GM19043 (cell line): Measurements from ENCODE around the gene PARP15.
"Not testable (repeated sequence)": the region's sequence is repeated elsewhere in the genome, so short reads cannot be mapped to it uniquely, and the experiment has no call there.

Experiments
- ATAC-seq: cut with Tn5 transposase; IDR thresholded peaks from one replicate; pipeline ENCODE4 v1.9.1; 2021; ENCODE audit warnings: low read depth; ENCODE audit not compliant: unreplicated experiment

Gene PARP15

DNA sequence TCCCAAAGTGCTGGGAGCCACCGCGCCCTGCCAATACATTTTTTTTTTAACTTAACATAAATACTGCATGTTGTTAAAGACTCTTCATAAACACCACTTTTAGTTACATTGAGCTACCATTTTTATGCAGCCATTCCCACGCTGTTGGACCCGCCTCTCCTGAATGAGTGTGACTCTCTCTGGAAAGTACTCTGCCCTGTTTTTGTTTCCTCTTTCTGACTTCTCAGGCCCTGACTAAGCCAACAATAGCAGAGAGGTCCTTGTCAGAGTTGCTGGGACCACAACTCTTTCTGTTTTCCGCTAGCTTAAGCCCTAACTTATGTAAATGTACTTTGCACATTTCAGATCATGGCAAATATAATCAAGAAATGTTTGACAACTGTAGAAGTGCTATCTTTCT lies 35.2 kb downstream of the PARP15 start:
- ATAC-seq = no peak

DNA sequence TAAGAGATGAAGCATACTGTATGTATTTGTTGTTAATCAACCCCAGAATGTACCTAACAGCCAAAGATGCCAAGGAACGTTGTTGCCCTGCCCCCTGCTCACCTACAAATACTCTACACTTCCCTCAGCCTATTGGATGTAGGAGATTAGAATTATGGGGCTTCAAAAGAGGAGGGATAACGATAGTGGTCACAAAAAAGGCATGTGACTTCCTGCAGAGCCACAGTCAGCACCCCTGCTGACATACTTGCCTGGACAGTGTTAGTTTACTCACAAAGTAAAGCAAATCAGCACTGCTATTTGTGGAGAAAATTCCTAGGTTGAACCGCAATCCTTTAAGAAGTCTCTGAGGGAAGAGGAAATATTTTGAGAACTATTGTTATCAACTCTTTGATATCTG lies 37.9 kb downstream of the PARP15 start:
- ATAC-seq = no peak

GRCh38 chr3:122618614-122619013 lies 41.2 kb downstream of the PARP15 start:
- ATAC-seq = no peak

DNA sequence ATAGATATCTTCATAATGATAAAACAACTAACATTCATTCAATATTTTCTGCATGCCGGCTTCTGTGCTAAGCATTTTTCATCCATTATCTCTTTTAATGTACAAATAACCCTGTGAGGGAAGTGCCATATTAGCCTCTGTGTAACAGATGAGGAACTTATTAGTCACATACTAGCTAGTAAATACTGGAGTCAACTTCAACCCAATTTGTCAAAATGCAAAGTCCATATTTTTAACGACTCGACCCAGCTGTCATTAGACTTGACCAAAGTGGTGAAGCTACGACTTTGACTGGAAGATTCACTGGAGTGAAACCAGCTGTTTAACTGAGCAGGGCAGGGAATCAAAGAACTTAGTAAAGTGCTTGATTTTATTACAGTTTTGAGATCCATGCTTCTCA lies 41.6 kb downstream of the PARP15 start:
- no peak for ATAC-seq

GRCh38 chr3:122620399-122620798 lies 42.9 kb downstream of the PARP15 start:
- no peak for ATAC-seq

GRCh38 chr3:122621112-122621511 lies 43.7 kb downstream of the PARP15 start:
- ATAC-seq = no peak

DNA sequence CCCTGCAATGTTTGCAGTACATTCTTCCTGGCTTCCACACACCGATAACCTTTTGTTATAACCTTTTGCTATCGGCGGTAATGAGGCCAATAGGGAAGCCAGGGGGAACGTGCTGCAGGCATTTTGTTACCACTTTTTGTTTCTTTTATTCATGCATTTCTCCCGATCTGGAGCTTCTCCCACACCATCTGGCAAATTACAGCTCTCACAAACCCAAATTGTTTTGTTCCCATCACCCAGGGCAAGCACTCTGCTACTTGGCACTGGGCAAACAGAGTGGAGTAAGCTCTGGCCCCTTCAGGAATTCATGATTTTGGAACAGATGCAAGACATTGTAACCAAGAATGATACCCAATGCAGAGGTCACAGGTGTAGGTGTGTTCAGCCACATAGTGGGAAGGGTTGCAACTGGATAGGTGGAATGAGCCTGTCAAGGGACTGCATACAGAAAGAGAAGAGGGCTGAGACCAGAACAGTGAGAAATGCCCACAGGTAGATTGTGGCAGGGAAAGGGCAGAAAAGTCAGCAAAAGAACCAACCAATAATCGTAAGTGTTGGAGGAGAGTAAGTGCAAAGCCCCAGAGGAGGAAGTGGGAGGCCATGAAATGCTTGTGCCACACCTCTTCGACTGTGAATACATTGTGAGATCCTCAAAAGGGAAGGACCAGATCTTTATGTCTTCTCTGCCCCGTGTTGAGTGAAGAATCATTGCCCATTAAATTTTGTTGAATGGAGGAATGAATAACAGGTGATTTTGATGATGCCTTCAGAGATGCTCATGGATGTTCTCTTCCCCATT lies 45.8 kb downstream of the PARP15 start:
- no peak for ATAC-seq

GRCh38 chr3:122626515-122627180 lies 49.2 kb downstream of the PARP15 start:
- no peak for ATAC-seq

GRCh38 chr3:122627301-122627700 lies 49.9 kb downstream of the PARP15 start:
- ATAC-seq = no peak

DNA sequence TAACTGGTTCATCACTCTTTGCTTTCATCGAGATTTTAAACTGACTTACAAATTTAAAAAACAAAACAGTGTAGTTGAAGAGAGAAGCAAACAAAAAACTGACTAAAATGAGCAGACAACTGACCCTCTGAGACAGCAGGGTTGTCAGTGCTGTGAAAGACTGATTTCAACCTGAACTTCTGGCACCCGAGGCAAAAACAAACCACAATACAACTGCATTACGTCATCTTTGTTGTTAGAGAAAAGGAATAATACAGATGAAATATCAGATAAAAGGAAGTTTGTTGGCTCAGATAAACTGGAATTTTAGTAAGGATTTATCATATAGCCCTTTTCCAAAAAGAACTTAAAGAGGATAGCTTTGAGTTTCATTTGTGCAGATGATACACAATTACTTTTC lies 51.1 kb downstream of the PARP15 start:
- ATAC-seq = no peak

- no peak for ATAC-seq
These were observed 52.3 kb downstream of the PARP15 start for GRCh38 chr3:122629763-122630162.

DNA sequence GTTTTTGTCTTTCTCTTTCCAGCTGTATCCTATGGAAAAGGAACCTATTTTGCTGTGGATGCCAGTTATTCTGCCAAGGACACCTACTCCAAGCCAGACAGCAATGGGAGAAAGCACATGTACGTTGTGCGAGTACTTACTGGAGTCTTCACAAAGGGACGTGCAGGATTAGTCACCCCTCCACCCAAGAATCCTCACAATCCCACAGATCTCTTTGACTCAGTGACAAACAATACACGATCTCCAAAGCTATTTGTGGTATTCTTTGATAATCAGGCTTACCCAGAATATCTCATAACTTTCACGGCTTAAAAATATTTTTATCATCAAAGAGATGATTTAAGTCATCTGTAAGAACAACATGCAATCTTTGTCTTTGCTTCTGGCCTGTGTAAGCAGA lies 58.3 kb downstream of the PARP15 start:
- ATAC-seq = no peak

DNA sequence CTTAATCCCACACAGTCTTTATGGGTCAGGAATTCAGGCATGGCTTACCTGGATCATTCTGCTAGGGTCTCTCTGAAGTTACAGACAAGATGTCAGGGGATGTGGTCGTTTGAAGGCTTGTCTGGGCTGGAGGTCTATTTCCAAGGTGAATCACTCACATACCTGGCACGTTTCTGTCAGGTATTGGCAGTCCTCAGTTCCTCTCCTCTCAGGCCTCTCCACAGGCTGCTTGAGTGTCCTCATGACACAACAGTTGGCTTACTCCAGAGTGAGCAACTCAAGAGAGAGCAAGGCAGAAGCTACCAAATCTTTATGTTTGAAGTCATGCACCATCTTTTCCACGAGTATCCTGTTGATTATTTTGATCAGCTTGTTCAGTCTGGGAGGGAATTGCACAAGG lies 59.2 kb downstream of the PARP15 start:
- no peak for ATAC-seq

DNA sequence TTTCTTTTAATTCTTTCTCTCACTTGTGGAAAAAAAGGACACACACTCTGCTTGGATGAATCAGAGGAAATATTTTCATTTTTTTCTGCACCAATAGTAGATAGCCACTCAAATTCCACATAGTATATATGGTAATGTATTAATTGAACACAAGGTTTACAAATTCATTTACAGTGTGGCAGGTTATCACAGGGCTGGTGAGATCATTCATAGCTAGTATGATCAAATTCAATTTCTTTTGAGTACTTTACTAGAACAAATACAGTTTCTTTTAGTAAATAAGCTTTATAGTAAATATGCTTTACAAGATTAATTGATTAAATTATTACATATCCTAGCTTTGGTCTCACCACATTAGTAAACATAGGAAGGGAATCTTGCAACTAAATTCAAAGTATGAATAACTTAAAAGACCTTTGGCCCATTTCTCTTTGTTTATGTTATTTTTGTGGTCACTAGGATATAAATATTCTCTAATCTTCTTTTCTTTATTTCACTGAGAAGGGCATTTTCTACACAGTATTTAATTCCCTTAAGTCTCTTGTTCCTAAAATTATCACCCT lies 63.1 kb downstream of the PARP15 start:
- no peak for ATAC-seq

DNA sequence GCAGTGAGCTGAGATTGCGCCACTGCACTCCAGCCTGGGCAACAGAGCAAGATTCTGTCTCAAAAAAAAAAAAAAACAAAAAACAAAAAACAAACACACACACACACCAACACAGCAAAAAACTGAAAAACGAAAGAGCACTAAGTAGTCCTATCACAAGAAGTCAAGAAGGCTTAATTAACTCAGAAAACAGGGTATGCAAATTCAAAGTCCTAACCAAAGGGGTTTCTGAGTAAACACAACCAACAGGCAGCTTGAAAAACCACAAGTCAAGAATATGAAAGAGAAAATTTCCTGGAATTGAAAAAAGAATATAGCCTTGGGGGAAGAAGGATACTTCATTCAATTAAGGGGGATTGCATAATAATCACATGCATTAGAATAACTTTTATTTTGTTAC lies 65.5 kb downstream of the PARP15 start:
- ATAC-seq = peak; percentile 70

DNA sequence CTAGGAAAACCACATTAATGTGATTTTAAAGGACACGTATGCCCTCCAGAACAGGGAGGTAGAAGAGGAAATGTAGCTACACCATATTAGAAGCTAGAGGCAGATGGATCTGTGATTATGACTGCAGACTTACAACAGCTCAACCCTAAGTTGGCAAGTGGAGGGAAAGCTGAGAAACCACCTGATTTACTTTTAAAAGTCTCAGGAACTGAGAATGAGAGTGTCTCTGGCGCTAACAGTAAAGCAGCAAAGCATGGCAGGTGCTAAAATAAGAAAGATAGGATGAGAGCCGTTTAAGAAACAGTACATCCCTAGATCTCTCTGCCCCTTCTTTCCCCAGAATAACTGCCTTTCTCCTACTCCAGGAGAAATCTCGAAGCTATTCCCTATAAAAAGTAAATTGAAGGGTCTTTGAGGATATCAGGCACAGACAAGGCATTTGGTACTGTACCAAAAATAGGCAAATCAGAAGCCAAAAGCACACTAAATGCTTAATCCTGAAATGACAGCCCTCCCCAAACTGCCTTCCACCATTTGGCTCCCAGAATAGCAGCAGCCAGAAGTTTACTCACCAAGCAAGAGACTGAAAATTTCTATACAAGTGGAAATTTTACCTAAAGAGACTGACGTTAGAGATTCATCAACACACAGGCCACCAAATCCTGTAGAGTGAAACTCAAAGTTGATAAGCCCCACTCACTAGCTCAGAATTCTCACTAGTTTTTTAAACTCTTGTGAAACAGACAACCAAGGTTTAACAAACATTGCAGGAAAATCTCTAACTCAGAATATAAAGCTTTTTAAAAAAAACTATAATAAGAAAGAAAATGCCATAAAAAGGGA lies 68.9 kb downstream of the PARP15 start:
- peak; percentile 64 for ATAC-seq

DNA sequence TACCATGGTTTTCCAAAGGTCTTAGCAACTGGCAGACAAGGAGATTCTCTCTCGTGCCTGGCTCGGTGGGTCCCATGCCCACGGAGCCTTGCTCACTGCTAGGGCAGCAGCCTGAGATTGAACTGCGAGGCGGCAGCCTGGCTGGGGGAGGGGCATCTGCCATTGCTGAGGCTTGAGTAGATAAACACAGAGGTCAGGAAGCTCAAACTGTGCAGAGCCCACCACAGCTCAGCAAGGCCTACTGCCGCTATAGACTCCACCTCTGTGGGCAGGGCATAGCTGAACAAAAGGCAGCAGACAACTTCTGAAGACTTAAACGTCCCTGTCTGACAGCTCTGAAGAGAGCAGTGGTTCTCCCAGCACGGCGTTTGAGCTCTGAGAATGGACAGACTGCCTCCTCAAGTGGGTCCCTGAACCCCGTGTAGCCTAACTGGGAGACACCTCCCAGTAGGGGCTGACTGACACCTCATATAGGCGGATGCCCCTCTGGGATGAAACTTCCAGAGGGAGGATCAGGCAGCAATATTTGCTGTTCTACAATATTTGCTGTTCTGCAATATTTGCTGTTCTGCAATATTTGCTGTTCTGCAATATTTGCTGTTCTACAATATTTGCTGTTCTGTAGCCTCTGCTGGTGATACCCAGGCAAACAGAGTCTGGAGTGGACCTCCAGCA lies 73.9 kb downstream of the PARP15 start:
- ATAC-seq = not testable (repeated sequence)

- ATAC-seq = not testable (repeated sequence)
These were observed 74.5 kb downstream of the PARP15 start for GRCh38 chr3:122651962-122652361.

GRCh38 chr3:122658336-122658735 lies 80.9 kb downstream of the PARP15 start:
- ATAC-seq = not testable (repeated sequence)

GRCh38 chr3:122660297-122660974 lies 83.0 kb downstream of the PARP15 start:
- no peak for ATAC-seq
